GM18507 (cell line): ENCODE results near the gene TAS2R60.

Experiments used
- DNase-seq: peaks from one replicate; pipeline ENCODE4 v3.0.0; 2011; ENCODE audit warnings: low read depth; ENCODE audit not compliant: insufficient read length; ENCODE audit errors: extremely low spot score
- FAIRE-seq: peaks from 2 replicates; lab custom pipeline; 2011; peaks lifted over from hg19 to GRCh38; lab: Jason Lieb, UNC

TAS2R60 gene

DNA sequence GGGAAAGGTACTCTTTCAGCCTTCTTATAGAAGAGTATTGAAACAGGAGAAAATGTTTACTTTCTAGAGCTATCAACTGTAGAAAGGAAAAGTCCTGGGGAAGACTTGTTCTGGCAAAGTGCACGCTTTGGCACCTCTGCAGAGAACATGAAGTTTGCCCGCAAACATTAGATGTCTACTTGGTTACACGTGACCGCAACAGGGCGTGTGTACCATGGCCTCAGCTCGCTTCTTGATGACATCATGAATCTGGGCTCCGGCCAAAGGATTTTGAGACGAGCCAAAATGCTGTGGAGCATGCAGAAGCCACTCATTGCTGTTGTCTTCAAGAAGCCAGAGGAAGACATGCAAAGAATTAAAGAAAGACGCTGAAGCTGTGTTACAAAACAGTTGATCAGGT is 8.6 kb upstream of the TAS2R60 start:
- no peak for DNase-seq
- FAIRE-seq = no peak

DNA sequence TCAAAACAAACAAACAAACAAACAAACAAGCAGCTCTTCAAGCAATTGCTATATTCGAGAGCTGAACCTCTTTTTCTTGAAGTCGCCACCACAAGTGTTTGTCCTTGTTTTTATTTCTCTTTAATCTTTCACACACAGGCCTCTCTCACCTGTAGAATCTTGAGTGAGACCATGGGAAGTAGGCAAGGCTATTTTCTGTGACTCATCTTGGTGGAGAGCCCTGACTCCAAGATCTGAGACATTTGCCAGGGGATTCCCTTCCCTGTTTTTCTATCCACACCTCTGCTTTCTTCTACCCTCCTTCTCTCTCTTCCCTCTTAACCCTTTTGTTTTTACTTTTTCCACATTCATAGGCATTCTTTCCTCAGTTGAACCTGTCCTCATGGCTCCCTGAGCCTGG is 8.0 kb upstream of the TAS2R60 start:
- FAIRE-seq = no peak
- no peak for DNase-seq

DNA sequence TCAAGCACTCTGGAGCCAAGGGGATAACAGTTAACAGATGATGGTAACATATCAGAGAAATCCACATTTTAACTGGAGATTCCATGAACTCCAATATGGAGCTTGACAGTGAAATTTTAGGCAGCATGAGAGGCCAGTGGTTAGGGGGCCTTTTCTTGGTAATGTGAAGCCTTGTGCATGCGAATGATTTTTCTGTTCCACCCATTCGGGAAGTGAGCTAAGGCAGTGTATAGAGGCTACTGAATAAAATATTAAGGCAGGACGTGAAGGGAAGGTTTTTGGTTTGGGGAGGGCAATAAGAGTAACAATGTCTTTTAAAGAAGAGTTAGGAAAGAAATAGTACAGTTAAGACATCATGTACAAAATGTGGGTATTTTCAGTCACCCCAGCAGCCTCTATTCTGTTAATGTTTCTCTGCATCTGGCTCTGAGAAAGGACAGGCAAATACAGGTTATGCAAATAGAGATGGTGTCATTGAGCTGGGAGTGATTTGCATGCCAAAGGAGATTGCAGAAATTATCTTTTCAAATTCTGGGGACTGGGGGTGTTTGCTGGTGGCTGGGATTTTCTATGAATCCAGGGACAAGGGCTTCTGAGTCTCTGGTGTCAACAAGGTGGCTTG is 6.8 kb upstream of the TAS2R60 start:
- no peak for FAIRE-seq

DNA sequence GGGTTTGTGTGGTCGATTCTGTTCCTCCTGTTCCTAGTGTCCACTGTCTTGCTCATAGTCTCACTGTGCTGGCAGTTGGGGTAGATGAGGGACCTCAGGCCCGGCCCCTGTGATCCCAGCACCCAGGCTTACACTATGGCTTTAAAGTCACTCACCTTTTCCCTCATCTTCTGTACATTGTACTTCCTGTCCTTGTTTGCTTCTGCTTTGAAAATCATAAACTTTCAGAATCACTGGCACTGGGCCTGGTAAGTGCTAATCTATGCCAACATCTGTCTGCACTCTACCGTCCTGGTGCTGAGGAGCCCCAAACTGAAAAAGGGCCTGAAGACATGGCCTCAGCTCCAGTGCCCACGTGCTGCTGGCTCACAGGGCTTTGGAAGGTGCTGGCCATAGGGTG is 5.7 kb upstream of the TAS2R60 start:
- FAIRE-seq (peak; percentile 57), DNase-seq (no peak)

More for the DNA sequence above, 6.8 kb upstream of the TAS2R60 start:
- DNase-seq = peak; percentile 2

DNA sequence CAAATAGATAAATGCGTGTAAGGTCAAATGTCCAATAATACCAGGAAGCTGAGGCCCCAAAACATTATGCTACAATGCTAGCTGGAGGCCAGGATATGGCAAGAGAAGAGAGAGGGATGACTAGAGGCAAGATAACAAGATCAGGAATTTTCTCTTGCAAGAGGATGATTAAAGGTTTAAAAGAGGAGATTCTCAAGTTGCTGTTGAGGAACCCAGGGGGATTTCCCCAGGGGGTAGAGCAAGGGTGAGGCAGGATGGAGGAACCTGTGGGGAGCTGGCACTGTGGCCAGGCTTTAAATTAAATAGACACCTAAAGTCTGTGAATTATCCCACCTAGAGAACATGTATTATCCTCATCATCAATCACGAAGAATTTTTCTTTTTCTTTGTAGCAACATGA is 3.4 kb upstream of the TAS2R60 start:
- FAIRE-seq (no peak), DNase-seq (no peak)

DNA sequence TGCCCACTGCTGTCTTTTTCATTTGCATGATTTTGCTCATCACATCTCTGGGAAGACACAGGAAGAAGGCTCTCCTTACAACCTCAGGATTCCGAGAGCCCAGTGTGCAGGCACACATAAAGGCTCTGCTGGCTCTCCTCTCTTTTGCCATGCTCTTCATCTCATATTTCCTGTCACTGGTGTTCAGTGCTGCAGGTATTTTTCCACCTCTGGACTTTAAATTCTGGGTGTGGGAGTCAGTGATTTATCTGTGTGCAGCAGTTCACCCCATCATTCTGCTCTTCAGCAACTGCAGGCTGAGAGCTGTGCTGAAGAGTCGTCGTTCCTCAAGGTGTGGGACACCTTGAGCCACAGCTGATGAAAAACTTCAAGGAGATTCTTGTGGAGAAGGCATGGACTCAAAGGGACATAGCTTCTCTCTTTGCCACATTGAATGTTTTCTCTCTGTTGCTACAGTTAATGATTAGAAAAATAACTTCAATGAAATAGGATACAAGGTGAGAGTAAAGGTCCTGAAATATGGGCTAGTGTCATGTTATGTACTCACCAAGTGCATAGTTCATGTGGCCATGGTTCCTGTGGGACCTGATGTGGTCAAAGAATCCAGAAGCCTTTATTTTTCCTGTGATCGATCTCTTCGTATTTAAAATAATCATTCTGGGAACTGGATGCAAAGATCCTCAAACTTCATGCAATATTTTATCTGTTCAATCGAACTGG is 970 bp downstream of the TAS2R60 start:
- FAIRE-seq = no peak
- no peak for DNase-seq

DNA sequence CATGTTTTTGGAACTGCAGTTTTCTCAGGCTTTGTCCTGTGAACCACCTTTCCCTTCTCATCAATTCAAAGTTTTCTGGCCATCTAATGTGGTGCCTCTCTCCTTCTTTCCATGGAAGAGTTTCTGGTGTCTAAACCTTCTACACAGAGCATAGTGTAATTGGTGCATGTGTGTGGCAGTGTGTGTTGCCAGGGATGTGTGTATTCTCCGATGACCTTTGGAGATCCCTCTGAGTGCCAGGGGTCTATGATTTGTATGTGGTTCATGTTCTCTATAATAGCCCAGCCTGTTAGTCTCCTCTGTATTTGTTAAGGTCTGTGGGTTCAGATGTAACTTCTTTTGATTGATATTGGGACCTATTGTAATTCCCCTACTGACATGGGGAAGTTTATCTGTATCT is 1.5 kb downstream of the TAS2R60 start:
- no peak for FAIRE-seq
- no peak for DNase-seq

DNA sequence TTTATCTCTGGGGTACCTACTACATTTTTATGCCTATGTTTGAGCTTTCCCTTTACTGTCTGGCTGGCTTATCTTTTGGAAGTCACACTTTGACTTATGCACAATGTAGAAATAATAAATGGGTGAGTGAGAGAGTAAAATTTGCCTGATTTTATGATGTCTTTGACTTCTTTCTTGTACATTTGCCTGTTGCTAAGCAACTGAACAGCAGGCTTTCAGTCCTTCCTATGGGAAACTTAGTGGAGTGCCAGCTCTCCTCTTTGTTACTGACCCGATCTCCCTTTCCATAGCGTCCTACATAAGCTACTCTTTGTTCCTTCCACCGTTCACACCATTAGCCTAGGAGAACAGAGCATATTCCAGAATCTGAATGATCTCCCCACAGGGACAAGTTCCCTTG is 4.2 kb downstream of the TAS2R60 start:
- FAIRE-seq (no peak), DNase-seq (no peak)

DNA sequence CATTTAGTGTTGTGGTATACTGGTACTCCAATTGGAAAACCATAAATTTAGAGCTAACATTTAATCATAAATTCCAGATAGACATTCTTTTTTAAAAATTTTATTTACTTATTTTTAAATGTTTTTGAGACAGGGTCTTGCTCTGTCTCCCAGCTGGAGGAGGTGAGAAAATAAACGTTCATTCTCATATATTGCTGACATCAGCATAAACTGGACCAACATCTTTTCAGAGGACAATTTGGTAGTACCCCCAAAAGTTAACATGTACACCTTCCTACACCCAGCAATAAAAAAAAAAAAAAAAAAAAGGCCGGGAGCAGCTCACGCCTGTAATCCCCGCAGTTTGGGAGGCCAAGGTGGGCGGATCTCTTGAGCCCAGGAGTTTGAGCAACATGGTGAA is 5.2 kb downstream of the TAS2R60 start:
- DNase-seq = no peak
- no peak for FAIRE-seq

DNA sequence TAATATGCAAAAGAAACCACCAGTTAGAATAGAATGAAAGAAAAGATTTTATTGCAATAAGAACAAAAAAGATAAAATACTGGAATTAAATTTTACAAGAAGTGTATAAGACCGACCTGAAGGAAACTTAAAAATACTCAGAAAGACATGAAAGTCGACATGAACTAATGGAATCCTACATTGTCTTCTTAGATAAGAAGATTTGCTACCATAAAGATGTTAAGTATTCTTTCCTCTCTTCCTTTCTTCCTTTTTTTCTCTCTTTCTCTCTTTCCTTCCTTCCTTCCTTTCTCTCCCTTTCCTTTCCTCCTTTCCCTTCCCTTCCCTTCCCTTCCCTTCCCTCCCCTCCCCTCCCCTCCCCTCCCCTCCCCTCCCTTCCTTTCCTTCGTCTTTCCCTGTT is 6.5 kb downstream of the TAS2R60 start:
- no peak for FAIRE-seq

DNA sequence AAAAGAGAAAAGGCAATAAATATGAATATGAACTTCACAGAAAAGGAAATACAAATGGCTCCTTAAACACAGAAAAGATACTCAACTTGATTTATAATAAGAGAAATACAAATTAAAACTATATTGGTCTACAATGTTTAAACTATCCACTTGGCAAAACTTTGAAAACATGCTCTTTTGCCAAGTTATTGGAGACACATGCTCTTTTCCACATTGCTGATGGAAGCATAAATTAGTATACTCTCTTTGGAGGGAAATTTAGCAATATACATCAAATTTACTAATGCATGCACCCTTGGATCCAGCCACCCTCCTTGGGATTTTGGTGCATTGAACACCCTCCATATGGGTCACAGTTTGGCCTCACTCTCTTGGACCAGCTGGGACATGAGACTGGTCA is 7.9 kb downstream of the TAS2R60 start:
- no peak for DNase-seq
- no peak for FAIRE-seq

More for the DNA sequence above, 6.5 kb downstream of the TAS2R60 start:
- DNase-seq = no peak

DNA sequence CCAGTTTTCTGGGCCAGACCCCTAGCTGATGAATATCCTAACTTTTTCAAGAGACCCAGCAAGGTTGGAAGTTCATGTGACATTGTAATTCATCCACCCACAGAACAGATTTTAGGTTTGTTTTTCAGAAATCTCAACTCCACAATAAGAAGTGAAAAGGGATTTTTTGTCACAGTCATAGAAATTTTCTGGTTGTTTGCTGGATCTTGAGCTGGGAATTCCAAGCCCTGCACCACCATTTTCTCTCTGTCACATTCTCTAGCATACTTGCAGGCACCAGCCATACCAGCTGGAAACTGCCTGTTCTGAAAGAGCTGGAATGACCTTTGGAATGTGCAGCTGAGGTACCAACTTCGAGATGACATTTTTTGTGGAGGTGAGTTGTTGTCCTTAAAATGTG is 8.5 kb downstream of the TAS2R60 start:
- FAIRE-seq = no peak
- no peak for DNase-seq

DNA sequence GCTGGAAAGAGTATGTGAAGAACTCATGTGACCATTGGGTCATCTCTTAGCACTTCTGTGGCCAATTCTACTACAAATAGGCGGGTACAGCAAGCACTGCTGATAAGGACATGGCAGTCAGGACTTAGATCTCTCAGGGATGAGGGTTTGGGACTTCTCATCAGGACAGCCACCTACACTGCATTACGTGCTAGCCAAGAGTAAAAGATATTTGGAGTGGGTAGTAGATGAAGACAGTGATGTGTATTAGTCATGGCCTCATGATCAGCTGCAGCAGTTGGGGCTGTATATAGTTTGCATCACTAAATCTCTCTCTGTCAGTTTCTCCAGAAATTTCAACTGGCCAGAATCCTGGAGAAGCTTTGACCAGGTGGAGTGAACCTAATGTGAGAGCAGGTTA is 9.2 kb downstream of the TAS2R60 start:
- FAIRE-seq (no peak), DNase-seq (no peak)

DNA sequence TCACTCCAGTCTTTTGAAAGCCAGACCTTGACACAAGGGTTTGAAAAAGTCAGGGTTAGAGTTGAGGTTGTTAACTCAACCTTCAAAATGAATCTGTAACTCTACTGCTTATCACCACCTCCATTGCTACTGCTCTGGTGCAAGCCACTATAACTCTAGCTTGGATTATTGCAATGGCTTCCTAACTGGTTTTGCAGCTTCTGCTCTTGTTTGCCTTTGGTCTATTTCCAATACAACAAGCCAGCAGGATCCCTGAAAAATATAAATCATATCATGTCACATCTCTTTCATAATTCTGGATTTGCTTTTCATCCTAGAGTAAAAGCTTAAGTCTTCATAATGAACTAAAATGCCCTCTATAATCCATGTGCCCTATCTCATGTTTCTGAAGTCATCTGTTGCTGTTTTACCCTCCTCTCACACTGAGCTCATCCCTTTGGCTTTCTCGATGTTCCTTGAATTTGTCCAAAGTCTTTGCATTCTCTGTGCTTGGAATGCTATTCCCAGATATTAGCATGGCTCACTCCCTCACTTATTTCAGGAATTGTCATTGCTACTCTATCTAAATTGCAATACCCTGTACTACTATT is 10.9 kb downstream of the TAS2R60 start:
- DNase-seq (no peak), FAIRE-seq (no peak)

DNA sequence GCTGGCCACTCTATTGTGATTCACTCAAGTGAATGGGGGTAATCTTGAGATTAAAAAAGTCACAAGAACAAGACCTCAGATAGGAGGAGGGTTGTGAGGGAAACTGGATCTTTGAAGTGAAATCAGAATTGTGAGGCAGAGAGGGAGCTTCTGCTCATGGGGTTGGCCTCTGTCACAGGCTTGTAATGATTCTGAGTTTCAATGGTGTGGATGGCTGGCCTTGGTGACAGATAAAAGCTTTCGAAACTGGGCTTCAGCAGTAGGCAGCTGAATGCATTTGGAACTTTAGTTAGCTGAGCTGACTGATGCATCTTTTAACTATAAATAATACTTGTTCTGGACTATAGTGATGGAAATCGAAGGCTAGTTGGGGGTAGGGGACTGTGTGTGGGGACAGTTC is 12.2 kb downstream of the TAS2R60 start:
- FAIRE-seq (no peak), DNase-seq (no peak)

DNA sequence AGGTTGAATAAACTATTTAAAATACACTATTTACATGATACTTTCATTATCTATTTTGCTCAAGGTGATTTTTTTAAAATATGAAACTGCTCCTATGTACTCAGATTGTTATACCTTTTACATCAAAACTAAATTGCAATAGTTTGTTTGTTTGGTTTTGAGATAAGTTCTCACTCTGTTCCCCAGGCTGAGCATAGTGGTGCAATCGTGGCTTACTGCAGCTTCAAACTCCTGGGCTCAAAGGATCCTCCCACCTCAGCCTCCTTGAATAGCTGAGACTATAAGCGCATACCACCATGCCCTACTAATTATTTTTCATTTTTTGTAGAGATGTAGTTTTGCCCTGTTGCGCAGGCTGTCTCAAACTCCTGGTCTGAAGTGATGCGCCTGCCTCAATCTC is 12.7 kb downstream of the TAS2R60 start:
- no peak for DNase-seq
- FAIRE-seq = no peak

DNA sequence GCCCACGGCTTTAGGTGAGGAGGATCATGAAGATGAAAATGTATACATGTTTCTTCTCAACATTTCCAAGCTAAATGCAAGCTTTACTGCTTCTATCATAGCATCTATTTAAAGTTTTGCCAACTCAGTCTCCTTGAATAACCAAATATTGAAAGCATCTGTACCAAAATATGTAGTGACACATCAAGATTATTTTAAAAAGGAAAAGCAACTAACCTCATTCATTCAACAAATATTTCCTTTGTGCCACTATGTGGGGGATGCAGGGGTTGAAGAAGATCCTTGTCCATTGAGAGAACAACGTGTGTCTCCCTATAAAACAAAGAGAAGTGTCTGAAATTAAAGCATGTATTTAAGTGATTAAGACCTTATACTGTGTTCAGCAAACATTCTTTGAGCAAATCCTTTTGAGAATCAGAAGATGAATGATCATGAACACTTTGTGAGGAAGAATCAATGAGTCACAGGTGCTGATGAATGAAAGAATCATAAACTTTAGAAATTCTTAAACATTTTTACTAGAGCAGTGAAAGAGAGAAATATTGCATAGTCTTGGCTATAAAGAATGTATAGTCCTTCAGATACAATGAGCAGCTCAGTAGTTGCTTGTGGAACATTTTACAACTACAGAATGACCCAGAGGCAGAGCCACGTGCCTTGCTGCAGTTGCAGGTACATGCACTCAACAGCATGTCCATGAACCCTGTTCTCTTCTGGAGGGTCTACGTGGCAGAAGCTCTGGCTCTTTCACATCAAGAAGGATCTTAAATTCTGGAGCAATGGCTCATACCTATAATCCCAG is 13.9 kb downstream of the TAS2R60 start:
- DNase-seq (no peak), FAIRE-seq (no peak)

DNA sequence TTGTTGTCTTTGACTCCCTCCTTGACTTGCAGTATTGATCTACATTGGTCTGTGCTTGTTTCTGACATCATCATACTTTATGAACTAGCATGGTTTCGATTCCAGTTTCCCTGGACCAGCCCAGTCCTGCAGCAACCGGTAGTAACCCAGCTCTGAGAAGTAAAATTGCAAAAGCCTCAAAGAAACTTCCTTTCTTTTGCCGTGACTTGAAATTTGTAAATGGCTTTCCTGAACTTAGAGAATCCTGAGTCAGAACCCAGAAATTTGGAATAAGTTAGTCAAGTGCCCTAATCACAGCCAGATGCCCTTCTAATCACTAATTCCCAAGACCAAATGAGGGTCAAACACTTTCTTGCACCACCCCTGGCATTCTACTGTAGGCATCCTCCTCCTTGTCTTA is 15.0 kb downstream of the TAS2R60 start:
- DNase-seq = no peak
- FAIRE-seq = no peak

DNA sequence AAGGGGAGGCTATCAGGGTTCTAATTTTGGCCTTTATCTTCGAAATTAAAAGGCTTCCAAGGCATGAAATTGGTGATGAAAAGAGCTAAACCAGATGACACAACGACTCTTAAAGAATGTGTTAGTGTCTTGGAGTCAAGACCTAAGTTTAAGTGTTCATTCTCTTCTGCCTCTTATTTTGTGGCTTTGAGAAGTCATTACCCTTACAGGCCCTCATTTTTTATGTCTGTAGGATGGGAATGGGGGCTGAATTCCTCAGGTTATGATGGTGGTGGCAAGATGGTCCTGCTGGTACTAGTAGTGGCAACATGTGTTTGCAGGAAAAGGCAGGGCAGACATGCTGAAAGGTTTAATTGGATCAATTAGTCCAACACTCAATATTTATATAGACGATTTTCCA is 15.4 kb downstream of the TAS2R60 start:
- no peak for FAIRE-seq

DNA sequence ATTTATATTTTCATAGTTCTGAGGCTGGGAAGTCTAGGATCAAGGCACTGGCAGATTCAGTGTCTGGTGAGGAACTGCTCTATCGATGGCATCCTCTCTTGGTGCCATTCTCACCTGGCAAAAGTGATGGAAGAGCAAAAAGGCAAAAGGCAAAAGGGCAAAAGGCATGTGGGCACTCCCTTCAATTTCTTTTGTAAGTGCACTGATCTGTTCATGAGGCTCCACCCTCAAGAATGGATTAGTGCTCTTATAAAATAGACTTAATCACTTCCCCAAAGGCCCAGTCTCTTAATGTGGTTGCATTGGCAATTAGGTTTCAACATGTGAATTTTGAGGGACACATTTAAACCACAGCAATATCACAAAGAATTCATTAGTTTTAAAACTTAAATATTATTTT is 16.1 kb downstream of the TAS2R60 start:
- no peak for FAIRE-seq
- no peak for DNase-seq

More for the DNA sequence above, 15.4 kb downstream of the TAS2R60 start:
- no peak for DNase-seq
